ENCODE results near the gene SMARCA1. TPM values are rescaled to one million over a fixed set of nuclear protein-coding genes. Genes with fewer than 3 reads are reported as not detected.

Gene SMARCA1
- total and polyA plus RNA-seq, 10 of the 15 experiments (the other 5 are each of a cell fraction or from before 2014, with no cell fraction given): 0.02 to 0.31 (median 0.08) TPM; not detected in 3

DNA sequence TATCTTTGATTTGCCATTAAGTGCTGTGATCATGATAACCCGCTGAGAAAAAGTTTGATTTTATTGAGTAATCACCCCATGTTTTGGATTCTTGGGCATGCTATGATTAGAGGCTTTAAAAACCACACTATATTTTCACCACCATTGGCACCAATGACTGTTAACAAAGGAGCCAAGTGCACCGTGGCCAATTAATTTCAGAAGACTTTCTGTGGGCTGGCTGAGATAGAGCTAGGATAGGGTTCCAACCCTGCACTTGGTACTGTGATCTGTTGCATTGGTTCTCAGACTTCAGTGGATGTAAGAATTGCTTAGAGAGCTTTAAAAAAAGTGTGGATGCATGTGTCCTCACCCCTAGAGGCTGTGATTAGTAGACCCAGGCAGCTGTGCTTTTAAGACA lies 49.1 kb upstream of the SMARCA1 start:
- no peak overlapping the region for H3K4me3 ChIP-seq
- no peak overlapping the region for H3K27ac ChIP-seq (ENCODE audit: control insufficient read depth, insufficient read depth)
- no peaks in the 10 kb centered on the region for H4K20me1 ChIP-seq (ENCODE audit: control insufficient read depth, insufficient read depth)
- in situ Hi-C loops (cut with MboI): no loop called here
- ATAC-seq (no peak), FAIRE-seq (no peak), DNase-seq (ENCODE audit: low read depth, low spot score) (no peak)
- ChIA-PET RAD21 (ENCODE audit: unreplicated experiment) (no interaction called here), POLR2A (no interaction called here), CTCF (no interaction called here), SMC1A (ENCODE audit: uncharacterized antibody, unreplicated experiment) (interaction anchor here (0.6 to 0.7 kb wide), 2 partner anchors 11 kb away, joined by 3 read pairs; no protein-coding TSS in a partner anchor)
- no peak overlapping the region for H3K4me2 ChIP-seq (ENCODE audit: control insufficient read depth, insufficient read depth)
- H3K27me3 ChIP-seq (replicated peaks in 1 of 2; ENCODE audit: control insufficient read depth in 2 of 2, insufficient read depth in 2 of 2, low read length in 1 of 2): no peaks in the 10 kb centered on the region
- intact Hi-C loops (cut with micrococcal nuclease; ENCODE audit: unreplicated experiment): no loop called here
- no peaks in the 10 kb centered on the region for H3K36me3 ChIP-seq (ENCODE audit: control insufficient read depth in 2 of 2, insufficient read depth in 2 of 2, low read length in 1 of 2)
- no peak overlapping the region for H3K9ac ChIP-seq (ENCODE audit: control insufficient read depth, insufficient read depth, low read length)
- no TSS peak for BruUV-seq (replicated peaks)
- no peaks in the 10 kb centered on the region for H3K4me1 ChIP-seq (ENCODE audit: control insufficient read depth, insufficient read depth, low read length)
- no peaks in the 10 kb centered on the region for H3K9me3 ChIP-seq (replicated peaks; ENCODE audit: control insufficient read depth, insufficient read depth, low read length)
- 61% methylated on average over 2 of the region's 2 CpGs for WGBS (ENCODE audit: insufficient coverage, insufficient replicate concordance, low lambda C conversion rate, missing lambda C conversion rate)
- no peak overlapping the region for H2AFZ ChIP-seq (ENCODE audit: control insufficient read depth, low read depth, low read length)
- no peaks in the 10 kb centered on the region for H3K79me2 ChIP-seq (ENCODE audit: control insufficient read depth, insufficient read depth, low read length)
- TF ChIP-seq BMI1 (IDR thresholded peaks at IDR 0.05; ENCODE audit: borderline replicate concordance) (no peak), EED (IDR thresholded peaks at IDR 0.05; ENCODE audit: low read depth) (no peak), NR2C1 (IDR thresholded peaks at IDR 0.05) (no peak), GATAD2B (conservative IDR thresholded peaks at IDR 0.05; ENCODE audit: low read depth) (no peak), STAT1 (conservative IDR thresholded peaks at IDR 0.05) (no peak), CEBPZ (IDR thresholded peaks at IDR 0.05; ENCODE audit: low read depth, low read length) (no peak), SP1 (IDR thresholded peaks at IDR 0.05; ENCODE audit: low read depth, low read length) (no peak), PAX8 (IDR thresholded peaks at IDR 0.05) (no peak), POLR2AphosphoS5 (IDR thresholded peaks at IDR 0.05; ENCODE audit: low read length) (no peak), YY1 (IDR thresholded peaks at IDR 0.05; ENCODE audit: low read depth, low read length) (no peak), NFYA (IDR thresholded peaks at IDR 0.05; ENCODE audit: borderline replicate concordance, low read depth, low read length) (no peak)
- TF ChIP-seq, protein P1, sequence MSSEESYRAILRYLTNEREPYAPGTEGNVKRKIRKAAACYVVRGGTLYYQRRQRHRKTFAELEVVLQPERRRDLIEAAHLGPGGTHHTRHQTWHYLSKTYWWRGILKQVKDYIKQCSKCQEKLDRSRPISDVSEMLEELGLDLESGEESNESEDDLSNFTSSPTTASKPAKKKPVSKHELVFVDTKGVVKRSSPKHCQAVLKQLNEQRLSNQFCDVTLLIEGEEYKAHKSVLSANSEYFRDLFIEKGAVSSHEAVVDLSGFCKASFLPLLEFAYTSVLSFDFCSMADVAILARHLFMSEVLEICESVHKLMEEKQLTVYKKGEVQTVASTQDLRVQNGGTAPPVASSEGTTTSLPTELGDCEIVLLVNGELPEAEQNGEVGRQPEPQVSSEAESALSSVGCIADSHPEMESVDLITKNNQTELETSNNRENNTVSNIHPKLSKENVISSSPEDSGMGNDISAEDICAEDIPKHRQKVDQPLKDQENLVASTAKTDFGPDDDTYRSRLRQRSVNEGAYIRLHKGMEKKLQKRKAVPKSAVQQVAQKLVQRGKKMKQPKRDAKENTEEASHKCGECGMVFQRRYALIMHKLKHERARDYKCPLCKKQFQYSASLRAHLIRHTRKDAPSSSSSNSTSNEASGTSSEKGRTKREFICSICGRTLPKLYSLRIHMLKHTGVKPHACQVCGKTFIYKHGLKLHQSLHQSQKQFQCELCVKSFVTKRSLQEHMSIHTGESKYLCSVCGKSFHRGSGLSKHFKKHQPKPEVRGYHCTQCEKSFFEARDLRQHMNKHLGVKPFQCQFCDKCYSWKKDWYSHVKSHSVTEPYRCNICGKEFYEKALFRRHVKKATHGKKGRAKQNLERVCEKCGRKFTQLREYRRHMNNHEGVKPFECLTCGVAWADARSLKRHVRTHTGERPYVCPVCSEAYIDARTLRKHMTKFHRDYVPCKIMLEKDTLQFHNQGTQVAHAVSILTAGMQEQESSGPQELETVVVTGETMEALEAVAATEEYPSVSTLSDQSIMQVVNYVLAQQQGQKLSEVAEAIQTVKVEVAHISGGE (CRISPR knock-in tag; IDR thresholded peaks at IDR 0.05): no peak
- TF ChIP-seq, protein P2, sequence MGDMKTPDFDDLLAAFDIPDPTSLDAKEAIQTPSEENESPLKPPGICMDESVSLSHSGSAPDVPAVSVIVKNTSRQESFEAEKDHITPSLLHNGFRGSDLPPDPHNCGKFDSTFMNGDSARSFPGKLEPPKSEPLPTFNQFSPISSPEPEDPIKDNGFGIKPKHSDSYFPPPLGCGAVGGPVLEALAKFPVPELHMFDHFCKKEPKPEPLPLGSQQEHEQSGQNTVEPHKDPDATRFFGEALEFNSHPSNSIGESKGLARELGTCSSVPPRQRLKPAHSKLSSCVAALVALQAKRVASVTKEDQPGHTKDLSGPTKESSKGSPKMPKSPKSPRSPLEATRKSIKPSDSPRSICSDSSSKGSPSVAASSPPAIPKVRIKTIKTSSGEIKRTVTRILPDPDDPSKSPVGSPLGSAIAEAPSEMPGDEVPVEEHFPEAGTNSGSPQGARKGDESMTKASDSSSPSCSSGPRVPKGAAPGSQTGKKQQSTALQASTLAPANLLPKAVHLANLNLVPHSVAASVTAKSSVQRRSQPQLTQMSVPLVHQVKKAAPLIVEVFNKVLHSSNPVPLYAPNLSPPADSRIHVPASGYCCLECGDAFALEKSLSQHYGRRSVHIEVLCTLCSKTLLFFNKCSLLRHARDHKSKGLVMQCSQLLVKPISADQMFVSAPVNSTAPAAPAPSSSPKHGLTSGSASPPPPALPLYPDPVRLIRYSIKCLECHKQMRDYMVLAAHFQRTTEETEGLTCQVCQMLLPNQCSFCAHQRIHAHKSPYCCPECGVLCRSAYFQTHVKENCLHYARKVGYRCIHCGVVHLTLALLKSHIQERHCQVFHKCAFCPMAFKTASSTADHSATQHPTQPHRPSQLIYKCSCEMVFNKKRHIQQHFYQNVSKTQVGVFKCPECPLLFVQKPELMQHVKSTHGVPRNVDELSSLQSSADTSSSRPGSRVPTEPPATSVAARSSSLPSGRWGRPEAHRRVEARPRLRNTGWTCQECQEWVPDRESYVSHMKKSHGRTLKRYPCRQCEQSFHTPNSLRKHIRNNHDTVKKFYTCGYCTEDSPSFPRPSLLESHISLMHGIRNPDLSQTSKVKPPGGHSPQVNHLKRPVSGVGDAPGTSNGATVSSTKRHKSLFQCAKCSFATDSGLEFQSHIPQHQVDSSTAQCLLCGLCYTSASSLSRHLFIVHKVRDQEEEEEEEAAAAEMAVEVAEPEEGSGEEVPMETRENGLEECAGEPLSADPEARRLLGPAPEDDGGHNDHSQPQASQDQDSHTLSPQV (IDR thresholded peaks at IDR 0.05): no peak
- TF ChIP-seq, protein P3, sequence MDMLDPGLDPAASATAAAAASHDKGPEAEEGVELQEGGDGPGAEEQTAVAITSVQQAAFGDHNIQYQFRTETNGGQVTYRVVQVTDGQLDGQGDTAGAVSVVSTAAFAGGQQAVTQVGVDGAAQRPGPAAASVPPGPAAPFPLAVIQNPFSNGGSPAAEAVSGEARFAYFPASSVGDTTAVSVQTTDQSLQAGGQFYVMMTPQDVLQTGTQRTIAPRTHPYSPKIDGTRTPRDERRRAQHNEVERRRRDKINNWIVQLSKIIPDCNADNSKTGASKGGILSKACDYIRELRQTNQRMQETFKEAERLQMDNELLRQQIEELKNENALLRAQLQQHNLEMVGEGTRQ (IDR thresholded peaks at IDR 0.05; ENCODE audit: borderline replicate concordance, low read depth, low read length): no peak

Data from GM12878 (cell line).